ENCODE data around the gene ZNF784. TPM values are rescaled to one million over a fixed set of nuclear protein-coding genes. Genes with fewer than 3 reads are reported as not detected.

The ZNF784 gene
- total and polyA plus RNA-seq, 2 of the 13 experiments (the other 11 are each of a cell fraction or from before 2014, with no cell fraction given): 4.1 to 4.2 TPM

DNA sequence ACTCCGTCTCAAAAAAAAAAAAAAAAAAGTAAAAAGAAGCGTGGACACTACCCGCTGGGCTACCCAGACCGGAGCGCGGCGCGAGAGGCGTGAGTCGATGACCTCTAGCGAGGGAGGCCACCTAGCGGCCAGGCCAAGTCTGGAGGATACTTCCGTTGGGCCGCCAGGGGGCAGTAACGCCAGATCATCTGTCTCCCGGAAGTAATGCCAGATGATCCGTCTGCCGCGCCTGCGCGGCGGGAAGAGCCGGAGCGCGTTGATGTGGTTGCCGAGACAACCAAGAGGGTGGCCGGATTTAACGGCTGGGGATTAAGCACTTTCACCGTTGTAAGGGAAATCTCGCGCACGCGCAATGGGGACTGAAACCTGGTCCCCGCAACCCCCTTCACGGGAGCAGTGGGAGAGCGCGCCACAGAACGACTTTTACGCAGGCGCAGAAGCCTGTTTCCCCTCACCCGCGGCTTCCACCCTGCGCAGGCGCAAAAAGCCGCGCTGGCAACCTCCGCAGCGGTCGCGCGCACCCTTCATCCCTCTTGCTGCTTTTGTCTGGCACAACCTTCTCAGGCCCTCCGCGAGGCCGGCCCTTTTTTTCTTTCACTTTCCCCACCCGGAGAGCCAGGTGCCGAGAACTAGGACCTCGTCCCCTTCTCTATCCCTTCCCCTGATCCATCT lies 29.4 kb upstream of the ZNF784 start (continued):
- TF ChIP-seq ZNF264 (CRISPR knock-in tag; IDR thresholded peaks at IDR 0.05) (peak; percentile 18; the same call in 1 of the 2 replicates), MYNN (CRISPR knock-in tag; IDR thresholded peaks at IDR 0.05; ENCODE audit: low read depth) (no peak), MYC (CRISPR knock-in tag; IDR thresholded peaks at IDR 0.05; ENCODE audit: borderline replicate concordance) (peak; percentile 75; the same call in 1 of the 2 replicates), ZNF232 (CRISPR knock-in tag; IDR thresholded peaks at IDR 0.05; ENCODE audit: borderline replicate concordance) (peak; percentile 14; the same call in 1 of the 2 replicates), ZNF720 (CRISPR knock-in tag; IDR thresholded peaks at IDR 0.05) (no peak), PAX8 (CRISPR knock-in tag; IDR thresholded peaks at IDR 0.05; ENCODE audit: borderline replicate concordance) (no peak), SIN3B (IDR thresholded peaks at IDR 0.05; ENCODE audit: low read length) (no peak), NR2F6 (IDR thresholded peaks at IDR 0.05) (peak; percentile 62), NR2F6 (CRISPR knock-in tag; IDR thresholded peaks at IDR 0.05) (peak; percentile 88), ZBTB20 (CRISPR knock-in tag; IDR thresholded peaks at IDR 0.05; ENCODE audit: borderline replicate concordance, low read depth) (0 out of 2 replicates have a peak, but pooled peaks have one; percentile 32), RELA (CRISPR knock-in tag; IDR thresholded peaks at IDR 0.05) (no peak), REPIN1 (CRISPR knock-in tag; IDR thresholded peaks at IDR 0.05; ENCODE audit: borderline replicate concordance, low read depth) (peak; percentile 83; the same call in 1 of the 2 replicates), ZNF7 (CRISPR knock-in tag; IDR thresholded peaks at IDR 0.05) (no peak), ZNF30 (CRISPR knock-in tag; IDR thresholded peaks at IDR 0.05) (no peak), ZFY (CRISPR knock-in tag; IDR thresholded peaks at IDR 0.05) (peak; percentile 63), RBAK (CRISPR knock-in tag; IDR thresholded peaks at IDR 0.05) (no peak), MATR3 (CRISPR knock-in tag; IDR thresholded peaks at IDR 0.05) (no peak), THAP11 (CRISPR knock-in tag; IDR thresholded peaks at IDR 0.05) (peak; percentile 91), SKI (IDR thresholded peaks at IDR 0.05; ENCODE audit: partially characterized antibody) (peak; percentile 49), ZNF660 (CRISPR knock-in tag; IDR thresholded peaks at IDR 0.05; ENCODE audit: borderline replicate concordance, low read depth) (no peak), ELF4 (CRISPR knock-in tag; IDR thresholded peaks at IDR 0.05; ENCODE audit: borderline replicate concordance) (peak; percentile 84; the same call in 1 of the 2 replicates), ZNF317 (CRISPR knock-in tag; IDR thresholded peaks at IDR 0.05) (no peak; the same call in 1 of the 2 replicates), NPAS2 (CRISPR knock-in tag; IDR thresholded peaks at IDR 0.05; ENCODE audit: borderline replicate concordance) (no peak), SP140L (CRISPR knock-in tag; IDR thresholded peaks at IDR 0.05; ENCODE audit: borderline replicate concordance) (peak; percentile 6; the same call in 1 of the 2 replicates)
- TF ChIP-seq, protein P1, sequence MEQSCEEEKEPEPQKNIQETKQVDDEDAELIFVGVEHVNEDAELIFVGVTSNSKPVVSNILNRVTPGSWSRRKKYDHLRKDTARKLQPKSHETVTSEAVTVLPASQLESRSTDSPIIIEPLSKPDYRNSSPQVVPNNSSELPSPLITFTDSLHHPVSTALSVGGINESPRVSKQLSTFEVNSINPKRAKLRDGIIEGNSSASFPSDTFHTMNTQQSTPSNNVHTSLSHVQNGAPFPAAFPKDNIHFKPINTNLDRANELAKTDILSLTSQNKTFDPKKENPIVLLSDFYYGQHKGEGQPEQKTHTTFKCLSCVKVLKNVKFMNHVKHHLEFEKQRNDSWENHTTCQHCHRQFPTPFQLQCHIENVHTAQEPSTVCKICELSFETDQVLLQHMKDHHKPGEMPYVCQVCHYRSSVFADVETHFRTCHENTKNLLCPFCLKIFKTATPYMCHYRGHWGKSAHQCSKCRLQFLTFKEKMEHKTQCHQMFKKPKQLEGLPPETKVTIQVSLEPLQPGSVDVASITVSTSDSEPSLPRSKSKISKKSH (CRISPR knock-in tag; IDR thresholded peaks at IDR 0.05; ENCODE audit: borderline replicate concordance): no peak; the same call in 1 of the 2 replicates
- TF ChIP-seq, protein P2, sequence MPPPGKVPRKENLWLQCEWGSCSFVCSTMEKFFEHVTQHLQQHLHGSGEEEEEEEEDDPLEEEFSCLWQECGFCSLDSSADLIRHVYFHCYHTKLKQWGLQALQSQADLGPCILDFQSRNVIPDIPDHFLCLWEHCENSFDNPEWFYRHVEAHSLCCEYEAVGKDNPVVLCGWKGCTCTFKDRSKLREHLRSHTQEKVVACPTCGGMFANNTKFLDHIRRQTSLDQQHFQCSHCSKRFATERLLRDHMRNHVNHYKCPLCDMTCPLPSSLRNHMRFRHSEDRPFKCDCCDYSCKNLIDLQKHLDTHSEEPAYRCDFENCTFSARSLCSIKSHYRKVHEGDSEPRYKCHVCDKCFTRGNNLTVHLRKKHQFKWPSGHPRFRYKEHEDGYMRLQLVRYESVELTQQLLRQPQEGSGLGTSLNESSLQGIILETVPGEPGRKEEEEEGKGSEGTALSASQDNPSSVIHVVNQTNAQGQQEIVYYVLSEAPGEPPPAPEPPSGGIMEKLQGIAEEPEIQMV (CRISPR knock-in tag; IDR thresholded peaks at IDR 0.05; ENCODE audit: low read depth): 0 out of 2 replicates have a peak, but pooled peaks have one; percentile 20
- TF ChIP-seq, protein P3, sequence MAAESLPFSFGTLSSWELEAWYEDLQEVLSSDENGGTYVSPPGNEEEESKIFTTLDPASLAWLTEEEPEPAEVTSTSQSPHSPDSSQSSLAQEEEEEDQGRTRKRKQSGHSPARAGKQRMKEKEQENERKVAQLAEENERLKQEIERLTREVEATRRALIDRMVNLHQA (CRISPR knock-in tag; IDR thresholded peaks at IDR 0.05): no peak
- TF ChIP-seq, protein P4, sequence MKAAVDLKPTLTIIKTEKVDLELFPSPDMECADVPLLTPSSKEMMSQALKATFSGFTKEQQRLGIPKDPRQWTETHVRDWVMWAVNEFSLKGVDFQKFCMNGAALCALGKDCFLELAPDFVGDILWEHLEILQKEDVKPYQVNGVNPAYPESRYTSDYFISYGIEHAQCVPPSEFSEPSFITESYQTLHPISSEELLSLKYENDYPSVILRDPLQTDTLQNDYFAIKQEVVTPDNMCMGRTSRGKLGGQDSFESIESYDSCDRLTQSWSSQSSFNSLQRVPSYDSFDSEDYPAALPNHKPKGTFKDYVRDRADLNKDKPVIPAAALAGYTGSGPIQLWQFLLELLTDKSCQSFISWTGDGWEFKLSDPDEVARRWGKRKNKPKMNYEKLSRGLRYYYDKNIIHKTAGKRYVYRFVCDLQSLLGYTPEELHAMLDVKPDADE (CRISPR knock-in tag; IDR thresholded peaks at IDR 0.05): no peak

All from HepG2 (cell line).